Activated naive CD8-positive, alpha-beta T cell treated with anti-CD3 and anti-CD28 coated beads for 36 hours (primary cell): Measurements from ENCODE around the gene POLRMT. TPM values are rescaled to one million over a fixed set of nuclear protein-coding genes. Genes with fewer than 3 reads are reported as not detected.
"Not testable (repeated sequence)": the region's sequence is repeated elsewhere in the genome, so short reads cannot be mapped to it uniquely, and the experiment has no call there.

Experiments used
- DNase-seq: peaks from one replicate; pipeline ENCODE4 v3.0.0; 2021
- H3K27ac Mint-ChIP-seq: one replicate; pipeline ENCODE4 v1.8.0; 2022; ENCODE audit warnings: mild to moderate bottlenecking, moderate library complexity, mixed read lengths
- H3K27me3 Mint-ChIP-seq: one replicate; pipeline ENCODE4 v1.8.0; 2022; ENCODE audit warnings: mild to moderate bottlenecking, mixed read lengths
- H3K36me3 Mint-ChIP-seq: one replicate; pipeline ENCODE4 v1.8.0; 2021; ENCODE audit warnings: mild to moderate bottlenecking, mixed read lengths
- H3K4me1 Mint-ChIP-seq: one replicate; pipeline ENCODE4 v1.8.0; 2021; ENCODE audit warnings: mixed read lengths
- H3K4me3 Mint-ChIP-seq: one replicate; pipeline ENCODE4 v1.8.0; 2022; ENCODE audit warnings: mild to moderate bottlenecking, moderate library complexity, mixed read lengths
- H3K9me3 Mint-ChIP-seq: one replicate; pipeline ENCODE4 v1.8.0; 2022; ENCODE audit warnings: mixed read lengths
- total RNA-seq, 2 experiments: library from RNA; stranded (reverse); gene quantifications; one replicate each; pipeline ENCODE4 v1.2.3, GENCODE V29; 2021

The POLRMT gene
- total RNA-seq, 2 experiments from 2014 or later = 73.3 to 74.6 TPM

- DNase-seq = no peak
- H3K27me3 Mint-ChIP-seq = peaks cover 41% of the 10 kb centered on the region
- no peaks in the 10 kb centered on the region for H3K9me3 Mint-ChIP-seq
- no peaks in the 10 kb centered on the region for H3K36me3 Mint-ChIP-seq
- H3K27ac Mint-ChIP-seq = no peak overlapping the region
- no peak overlapping the region for H3K4me3 Mint-ChIP-seq
- peaks cover 5% of the 10 kb centered on the region for H3K4me1 Mint-ChIP-seq
Measured at GRCh38 chr19:670609-671075, 37.3 kb upstream of the POLRMT start.

DNA sequence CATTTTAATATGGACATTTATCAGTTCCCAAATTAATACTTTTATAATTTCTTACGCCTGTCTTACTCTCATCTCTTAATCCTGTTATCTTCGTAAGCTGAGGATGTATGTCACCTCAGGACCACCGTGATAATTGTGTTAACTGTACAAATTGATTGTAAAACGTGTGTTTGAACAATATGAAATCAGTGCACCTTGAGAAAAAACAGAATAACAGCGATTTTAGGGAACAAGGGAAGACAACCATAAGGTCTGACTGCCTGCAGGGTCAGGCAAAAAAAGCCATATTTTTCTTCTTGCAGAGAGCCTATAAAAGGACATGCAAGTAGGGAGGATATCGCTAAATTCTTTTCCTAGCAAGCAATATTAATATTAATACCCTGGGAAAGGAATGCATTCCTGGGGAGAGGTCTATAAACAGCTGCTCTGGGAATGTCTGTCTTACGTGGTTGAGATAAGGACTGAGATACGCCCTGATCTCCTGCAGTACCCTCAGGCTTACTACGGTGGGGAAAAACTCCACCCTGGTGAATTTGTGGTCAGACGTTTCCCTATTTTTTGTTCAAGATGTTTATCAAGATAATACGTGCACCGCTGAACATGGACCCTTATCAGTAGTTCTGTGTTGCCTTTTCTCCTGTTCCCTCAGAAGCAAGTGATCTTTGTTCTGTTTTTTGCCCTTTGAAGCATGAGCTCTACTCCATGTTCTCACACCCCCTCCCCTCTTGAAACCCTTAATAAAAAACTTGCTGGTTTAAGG is 35.5 kb upstream of the POLRMT start:
- not testable (repeated sequence) for DNase-seq, H3K4me3 Mint-ChIP-seq, H3K27ac Mint-ChIP-seq, H3K9me3 Mint-ChIP-seq, H3K4me1 Mint-ChIP-seq, H3K36me3 Mint-ChIP-seq
- H3K27me3 Mint-ChIP-seq = peaks cover 28% of the 10 kb centered on the region

DNA sequence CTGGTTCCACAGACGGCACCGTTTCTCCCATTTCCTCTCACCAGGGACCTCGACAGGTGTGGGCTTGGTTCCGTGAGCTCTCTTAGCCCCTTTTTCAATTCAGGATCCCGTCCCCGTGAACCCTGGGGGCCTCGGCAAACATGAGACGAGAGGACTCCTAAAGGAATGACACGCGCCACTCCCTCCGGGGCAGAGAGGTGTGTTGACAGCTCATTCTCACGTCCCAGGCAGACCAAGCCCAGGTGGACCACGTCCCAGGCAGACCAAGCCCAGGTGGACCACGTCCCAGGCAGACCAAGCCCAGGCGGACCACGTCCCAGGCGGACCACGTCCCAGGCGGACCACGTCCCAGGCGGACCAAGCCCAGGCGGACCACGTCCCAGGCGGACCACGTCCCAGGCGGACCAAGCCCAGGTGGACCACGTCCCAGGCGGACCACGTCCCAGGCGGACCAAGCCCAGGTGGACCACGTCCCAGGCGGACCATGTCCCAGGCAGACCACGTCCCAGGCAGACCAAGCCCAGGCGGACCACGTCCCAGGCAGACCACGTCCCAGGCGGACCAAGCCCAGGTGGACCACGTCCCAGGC is 33.7 kb upstream of the POLRMT start:
- H3K36me3 Mint-ChIP-seq, H3K4me3 Mint-ChIP-seq, H3K4me1 Mint-ChIP-seq, DNase-seq, H3K27ac Mint-ChIP-seq, H3K9me3 Mint-ChIP-seq: not testable (repeated sequence)
- H3K27me3 Mint-ChIP-seq = peaks cover 19% of the 10 kb centered on the region

GRCh38 chr19:664913-665443 is 31.6 kb upstream of the POLRMT start:
- Mint-ChIP-seq H3K9me3 (no peaks in the 10 kb centered on the region), H3K4me1 (peaks cover 13% of the 10 kb centered on the region), H3K4me3 (peak overlapping the region; percentile 32), H3K27ac (peak overlapping the region; percentile 58), H3K36me3 (peaks cover 20% of the 10 kb centered on the region), H3K27me3 (peaks cover 12% of the 10 kb centered on the region)
- DNase-seq = peak; percentile 81

DNA sequence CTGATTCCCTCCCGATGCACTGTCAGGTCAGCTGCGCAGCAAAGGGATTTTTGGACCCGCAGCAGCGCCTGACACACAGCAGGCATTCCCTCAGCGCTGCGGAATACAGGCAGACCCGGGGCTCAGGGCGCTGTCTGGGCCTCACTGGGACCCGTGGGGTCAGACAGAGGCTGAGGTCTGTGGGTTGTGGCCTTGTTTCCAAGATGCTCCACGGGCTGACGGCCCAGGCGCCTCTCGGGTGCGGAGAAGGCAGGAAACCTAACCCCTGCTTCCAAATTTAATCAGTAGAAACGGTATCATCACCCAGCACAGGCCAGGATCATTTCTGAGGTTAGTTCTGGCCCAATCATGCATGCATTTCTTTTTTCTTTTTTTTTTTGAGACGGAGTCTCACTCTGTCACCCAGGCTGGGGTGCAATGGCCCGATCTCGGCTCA is 30.4 kb upstream of the POLRMT start:
- peaks cover 19% of the 10 kb centered on the region for H3K4me1 Mint-ChIP-seq
- peak overlapping the region; percentile 77 for H3K27ac Mint-ChIP-seq
- no peaks in the 10 kb centered on the region for H3K9me3 Mint-ChIP-seq
- peaks cover 5% of the 10 kb centered on the region for H3K27me3 Mint-ChIP-seq
- DNase-seq = no peak
- peak overlapping the region; percentile 72 for H3K4me3 Mint-ChIP-seq
- H3K36me3 Mint-ChIP-seq = peaks cover 24% of the 10 kb centered on the region

DNA sequence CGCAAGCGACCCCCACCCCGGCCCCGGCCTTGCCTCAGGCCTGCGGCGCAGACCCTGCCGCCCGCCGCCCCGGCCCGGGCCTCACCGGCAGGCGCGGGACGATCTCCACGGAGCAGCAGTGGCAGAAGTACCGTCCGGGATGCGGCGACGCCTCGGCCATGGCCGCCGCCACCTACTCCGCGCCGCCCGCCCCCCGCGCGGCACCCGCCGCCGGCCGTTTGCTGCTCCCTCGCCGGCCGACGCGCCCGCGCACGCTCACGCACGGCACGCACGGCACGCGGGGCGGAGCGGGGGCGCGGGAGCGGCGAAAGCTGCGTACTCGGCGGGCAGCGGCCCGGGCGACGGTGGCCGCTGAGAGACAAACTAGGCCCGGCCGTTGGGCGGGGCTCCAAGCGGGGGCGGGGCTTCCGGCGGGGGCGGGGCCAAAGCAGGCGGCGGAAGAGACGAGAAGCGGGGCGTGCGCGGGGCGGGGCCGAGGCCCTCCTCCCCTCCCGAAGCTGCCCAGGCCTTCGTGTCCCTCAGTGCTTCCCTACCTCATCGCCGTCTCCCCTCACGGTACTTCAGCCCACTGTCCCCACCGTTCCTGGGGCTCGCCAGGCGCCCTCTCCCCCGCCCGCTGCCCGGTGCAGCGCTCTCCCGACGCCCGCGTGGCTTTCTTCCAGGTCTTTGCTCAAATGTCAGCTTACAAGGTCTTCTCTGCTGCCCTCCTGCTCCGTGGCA is 29.8 kb upstream of the POLRMT start, which contains the start of gene RNF126:
Gene RNF126 (minus strand): TSS at position 253 of the 720 bp plus-strand sequence. CDS start 93 bp downstream, at position 160.
- no peaks in the 10 kb centered on the region for H3K9me3 Mint-ChIP-seq
- peak within 1 kb of the TSS; percentile 97 for H3K27ac Mint-ChIP-seq
- no peaks in the 10 kb centered on the region for H3K27me3 Mint-ChIP-seq

GRCh38 chr19:662207-662961 is 29.0 kb upstream of the POLRMT start:
- peak; percentile 80 for DNase-seq
- Mint-ChIP-seq H3K4me1 (peaks cover 19% of the 10 kb centered on the region), H3K4me3 (peak overlapping the region; percentile 99), H3K27ac (peak overlapping the region; percentile 97), H3K27me3 (no peaks in the 10 kb centered on the region), H3K36me3 (peaks cover 24% of the 10 kb centered on the region), H3K9me3 (no peaks in the 10 kb centered on the region)

More for the DNA sequence above, 29.8 kb upstream of the POLRMT start, which contains the start of gene RNF126:
- Mint-ChIP-seq H3K36me3 (peaks cover 24% of the 10 kb centered on the region), H3K4me3 (peak within 1 kb of the TSS; percentile 99), H3K4me1 (peaks cover 19% of the 10 kb centered on the region)
- peak; percentile 91 for DNase-seq

GRCh38 chr19:661427-662196 is 28.3 kb upstream of the POLRMT start:
- H3K27me3 Mint-ChIP-seq = no peaks in the 10 kb centered on the region
- H3K4me3 Mint-ChIP-seq = peak overlapping the region; percentile 99
- peak overlapping the region; percentile 97 for H3K27ac Mint-ChIP-seq
- peaks cover 19% of the 10 kb centered on the region for H3K4me1 Mint-ChIP-seq
- H3K9me3 Mint-ChIP-seq = no peaks in the 10 kb centered on the region
- H3K36me3 Mint-ChIP-seq = peaks cover 24% of the 10 kb centered on the region
- DNase-seq = peak; percentile 77

GRCh38 chr19:660793-661426 is 27.6 kb upstream of the POLRMT start:
- Mint-ChIP-seq H3K27me3 (no peaks in the 10 kb centered on the region), H3K9me3 (no peaks in the 10 kb centered on the region), H3K36me3 (peaks cover 24% of the 10 kb centered on the region), H3K4me1 (peaks cover 22% of the 10 kb centered on the region), H3K27ac (peak overlapping the region; percentile 97), H3K4me3 (peak overlapping the region; percentile 99)
- no peak for DNase-seq

GRCh38 chr19:658916-659839 is 25.8 kb upstream of the POLRMT start:
- H3K9me3 Mint-ChIP-seq = no peaks in the 10 kb centered on the region
- H3K4me3 Mint-ChIP-seq = peak overlapping the region; percentile 99
- DNase-seq = no peak
- H3K27me3 Mint-ChIP-seq = no peaks in the 10 kb centered on the region
- peak overlapping the region; percentile 97 for H3K27ac Mint-ChIP-seq
- H3K36me3 Mint-ChIP-seq = peaks cover 28% of the 10 kb centered on the region
- H3K4me1 Mint-ChIP-seq = peaks cover 34% of the 10 kb centered on the region

DNA sequence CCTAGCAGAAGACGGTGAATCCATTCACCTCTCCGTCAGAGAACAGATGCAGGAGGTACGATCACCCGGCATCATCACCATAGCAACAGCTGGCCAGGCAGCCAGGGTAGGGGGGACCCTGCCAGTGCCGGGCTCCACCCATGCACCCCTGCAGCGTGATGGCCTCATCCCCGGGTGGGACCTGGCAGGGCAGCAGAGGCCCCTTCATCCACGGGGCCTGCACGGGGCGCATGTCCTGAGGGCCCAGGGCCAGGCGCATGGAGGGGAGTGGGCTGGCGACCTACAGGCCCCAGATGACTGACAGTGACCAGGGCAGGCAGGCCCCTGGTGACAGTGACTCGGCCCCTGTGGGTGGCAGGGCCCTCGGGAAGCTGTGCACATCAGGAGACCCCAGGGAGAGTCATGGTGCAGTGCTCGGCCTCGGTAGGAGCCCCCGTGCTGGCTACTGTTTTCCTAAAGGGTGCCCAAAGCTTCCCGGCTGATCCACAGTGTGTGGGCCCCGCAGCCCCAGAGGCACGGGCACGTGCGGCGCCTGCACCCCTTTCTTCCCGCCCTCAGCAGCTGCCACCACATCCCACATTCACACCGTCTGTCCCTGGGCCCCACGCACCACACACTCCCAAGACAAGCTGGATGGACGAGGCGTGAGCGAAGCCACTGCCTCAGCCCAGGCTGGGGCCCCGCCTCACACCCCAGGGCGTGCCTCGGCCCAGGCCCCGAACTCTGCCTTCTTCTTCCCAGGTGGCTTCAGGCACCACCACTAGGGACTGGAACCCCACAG is 24.9 kb upstream of the POLRMT start:
- Mint-ChIP-seq H3K4me3 (peak overlapping the region; percentile 18), H3K27me3 (no peaks in the 10 kb centered on the region), H3K36me3 (peaks cover 28% of the 10 kb centered on the region), H3K9me3 (no peaks in the 10 kb centered on the region), H3K27ac (no peak overlapping the region), H3K4me1 (peaks cover 28% of the 10 kb centered on the region)
- DNase-seq = no peak

GRCh38 chr19:657611-658010 is 24.3 kb upstream of the POLRMT start:
- DNase-seq = no peak
- Mint-ChIP-seq H3K27ac (no peak overlapping the region), H3K27me3 (no peaks in the 10 kb centered on the region), H3K4me1 (peaks cover 28% of the 10 kb centered on the region), H3K36me3 (peaks cover 28% of the 10 kb centered on the region), H3K9me3 (no peaks in the 10 kb centered on the region), H3K4me3 (no peak overlapping the region)
